ENCODE measurements around the gene NBEAL1. TPM values are rescaled to one million over a fixed set of nuclear protein-coding genes. Genes with fewer than 3 reads are reported as not detected.

The NBEAL1 gene
- total and polyA plus RNA-seq, 7 donors, result 2.3 to 14.7 (median 8.7) TPM

DNA sequence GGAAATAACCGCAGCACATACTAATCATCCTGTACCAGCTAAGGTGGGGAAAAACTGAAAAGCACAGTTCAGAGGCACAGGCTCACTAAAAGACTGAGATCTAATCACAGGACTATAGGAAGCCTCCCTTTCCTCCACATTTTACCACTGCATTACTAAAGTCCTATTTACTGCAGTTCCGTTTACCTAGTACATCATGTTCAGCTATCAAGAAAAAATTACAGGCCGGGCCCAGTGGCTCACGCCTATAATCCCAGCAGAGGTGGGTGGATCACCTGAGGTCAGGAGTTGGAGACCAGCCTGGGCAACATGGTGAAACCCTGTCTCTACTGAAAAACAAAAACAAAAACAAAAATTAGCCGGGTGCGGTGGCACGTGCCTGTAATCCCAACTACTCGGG is 11.0 kb upstream of the NBEAL1 start:
- H3K4me1 ChIP-seq, result no peaks in the 10 kb centered on the region
- no peak for ATAC-seq
- H3K9me3 ChIP-seq, result no peaks in the 10 kb centered on the region
- no peaks in the 10 kb centered on the region for H3K27me3 ChIP-seq (ENCODE audit: insufficient read depth in 3 of 3, low read length in 2 of 3)
- H3K27ac ChIP-seq, result no peak overlapping the region
- DNase-seq, result no peak
- H3K36me3 ChIP-seq (ENCODE audit: insufficient read depth in 1 of 2, low read depth in 1 of 2), result no peaks in the 10 kb centered on the region
- intact Hi-C loops (cut with DNase I), result no loop called here
- WGBS, 3 donors, result 91 to 95% (median 92%) methylated on average over 8 of the region's 8 CpGs
- TF ChIP-seq, protein P1, sequence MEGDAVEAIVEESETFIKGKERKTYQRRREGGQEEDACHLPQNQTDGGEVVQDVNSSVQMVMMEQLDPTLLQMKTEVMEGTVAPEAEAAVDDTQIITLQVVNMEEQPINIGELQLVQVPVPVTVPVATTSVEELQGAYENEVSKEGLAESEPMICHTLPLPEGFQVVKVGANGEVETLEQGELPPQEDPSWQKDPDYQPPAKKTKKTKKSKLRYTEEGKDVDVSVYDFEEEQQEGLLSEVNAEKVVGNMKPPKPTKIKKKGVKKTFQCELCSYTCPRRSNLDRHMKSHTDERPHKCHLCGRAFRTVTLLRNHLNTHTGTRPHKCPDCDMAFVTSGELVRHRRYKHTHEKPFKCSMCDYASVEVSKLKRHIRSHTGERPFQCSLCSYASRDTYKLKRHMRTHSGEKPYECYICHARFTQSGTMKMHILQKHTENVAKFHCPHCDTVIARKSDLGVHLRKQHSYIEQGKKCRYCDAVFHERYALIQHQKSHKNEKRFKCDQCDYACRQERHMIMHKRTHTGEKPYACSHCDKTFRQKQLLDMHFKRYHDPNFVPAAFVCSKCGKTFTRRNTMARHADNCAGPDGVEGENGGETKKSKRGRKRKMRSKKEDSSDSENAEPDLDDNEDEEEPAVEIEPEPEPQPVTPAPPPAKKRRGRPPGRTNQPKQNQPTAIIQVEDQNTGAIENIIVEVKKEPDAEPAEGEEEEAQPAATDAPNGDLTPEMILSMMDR (IDR thresholded peaks at IDR 0.05), result no peak
- H3K4me3 ChIP-seq, result no peak overlapping the region

DNA sequence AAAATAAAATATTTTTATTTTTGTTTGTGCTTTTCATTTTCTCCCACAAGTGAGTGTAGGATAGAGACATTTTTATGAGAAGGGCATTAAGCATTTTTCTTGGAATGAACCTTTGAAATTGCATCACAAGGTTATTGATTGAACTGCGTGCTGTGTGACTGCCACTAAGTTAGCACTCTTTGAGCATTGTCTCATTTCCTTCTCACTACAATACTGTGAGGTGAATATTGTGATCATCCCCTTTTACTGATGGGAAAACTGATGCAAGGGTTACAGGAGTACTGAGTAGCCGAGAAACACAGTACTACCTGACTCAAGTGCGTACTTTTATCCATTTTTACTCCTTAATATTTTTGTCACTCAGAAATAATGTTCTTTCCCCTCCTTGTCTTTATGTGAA is 2.0 kb downstream of the NBEAL1 start:
- TF ChIP-seq, protein P1 (IDR thresholded peaks at IDR 0.05), result no peak
- H3K27ac ChIP-seq, result no peak overlapping the region
- 58 to 64% (median 63%) methylated on average over 3 of the region's 3 CpGs for WGBS, 3 donors
- no peak for DNase-seq
- no peaks in the 10 kb centered on the region for H3K9me3 ChIP-seq
- H3K36me3 ChIP-seq (ENCODE audit: insufficient read depth in 1 of 2, low read depth in 1 of 2), result no peaks in the 10 kb centered on the region
- no peaks in the 10 kb centered on the region for H3K27me3 ChIP-seq (ENCODE audit: insufficient read depth in 3 of 3, low read length in 2 of 3)
- H3K4me1 ChIP-seq, result peaks cover 36% of the 10 kb centered on the region
- peak overlapping the region; percentile 91 for H3K4me3 ChIP-seq
- intact Hi-C loops (cut with DNase I), result no loop called here
- no peak for ATAC-seq

DNA sequence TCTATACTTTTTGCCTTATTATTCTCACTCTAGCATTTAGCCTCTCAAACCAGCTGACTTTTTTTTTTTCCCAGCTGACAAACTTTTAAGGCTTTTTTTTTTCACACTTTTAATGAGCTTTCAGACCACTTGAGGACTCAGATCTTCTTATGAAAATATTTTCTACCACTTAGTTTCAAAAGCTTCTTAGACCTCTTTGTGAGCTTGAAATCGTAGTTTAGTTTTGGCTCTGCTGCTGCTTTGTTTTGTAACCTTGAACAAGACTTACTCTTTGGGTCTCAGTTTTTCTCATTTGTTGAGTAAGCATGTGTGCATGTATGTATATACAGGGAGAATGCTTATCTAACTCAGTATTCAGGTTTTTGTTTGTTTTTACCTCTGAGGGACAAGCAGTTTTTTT is 3.5 kb downstream of the NBEAL1 start:
- H3K9me3 ChIP-seq, result no peaks in the 10 kb centered on the region
- ATAC-seq, result no peak
- H3K27ac ChIP-seq, result no peak overlapping the region
- peak overlapping the region; percentile 91 for H3K4me3 ChIP-seq
- no peak for DNase-seq
- TF ChIP-seq, protein P1 (IDR thresholded peaks at IDR 0.05), result no peak
- H3K4me1 ChIP-seq, result peaks cover 46% of the 10 kb centered on the region
- WGBS, 3 donors, result 7 to 9% (median 8%) methylated on average over 1 of the region's 1 CpG
- no peaks in the 10 kb centered on the region for H3K27me3 ChIP-seq (ENCODE audit: insufficient read depth in 3 of 3, low read length in 2 of 3)
- H3K36me3 ChIP-seq (ENCODE audit: insufficient read depth in 1 of 2, low read depth in 1 of 2), result no peaks in the 10 kb centered on the region
- intact Hi-C loops (cut with DNase I), result no loop called here

DNA sequence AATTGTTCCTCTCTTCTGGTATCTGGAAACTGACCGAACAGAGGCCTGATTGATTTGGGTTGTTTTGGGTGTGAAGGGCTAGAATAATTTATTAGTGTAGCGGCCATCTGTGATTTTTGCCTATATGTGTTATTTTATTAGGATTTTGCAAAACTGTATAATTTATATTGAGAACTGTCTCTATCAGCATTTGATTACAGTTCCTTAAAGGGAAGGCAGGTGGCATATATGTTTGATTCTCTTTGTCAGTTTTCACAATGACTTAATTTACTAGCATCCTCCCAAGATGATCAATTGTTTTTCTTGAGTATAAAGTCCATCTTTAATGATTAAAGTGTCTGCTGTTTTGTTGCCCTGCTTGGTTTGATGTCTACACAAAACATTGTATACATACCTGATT is 4.5 kb downstream of the NBEAL1 start:
- intact Hi-C loops (cut with DNase I), result no loop called here
- Histone ChIP-seq H3K4me1 (peaks cover 48% of the 10 kb centered on the region), H3K27me3 (ENCODE audit: insufficient read depth in 3 of 3, low read length in 2 of 3) (no peaks in the 10 kb centered on the region), H3K27ac (no peak overlapping the region), H3K4me3 (peak overlapping the region; percentile 91), H3K36me3 (ENCODE audit: insufficient read depth in 1 of 2, low read depth in 1 of 2) (no peaks in the 10 kb centered on the region), H3K9me3 (no peaks in the 10 kb centered on the region)
- WGBS, 3 donors, result 74 to 77% (median 76%) methylated on average over 2 of the region's 2 CpGs
- TF ChIP-seq, protein P1 (IDR thresholded peaks at IDR 0.05), result no peak
- ATAC-seq (no peak), DNase-seq (no peak)

DNA sequence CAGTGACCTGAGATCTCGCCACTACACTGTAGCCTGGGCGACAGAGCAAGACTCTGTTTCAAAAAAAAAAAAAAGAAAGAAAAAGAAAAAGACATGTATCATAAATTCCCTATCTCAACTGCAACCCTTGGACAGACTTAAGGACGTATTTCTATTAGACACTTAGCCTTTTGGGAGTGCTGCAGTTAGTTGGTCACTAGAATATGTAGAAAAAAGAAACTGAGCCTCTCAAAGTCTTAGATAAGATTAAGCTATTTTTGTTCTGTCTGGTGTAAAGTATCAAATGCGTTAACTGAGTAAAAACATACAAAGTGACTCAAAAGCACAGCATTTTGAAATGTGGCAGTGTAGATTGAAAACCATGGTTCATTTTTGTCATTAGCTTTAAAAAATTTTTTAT is 7.3 kb downstream of the NBEAL1 start:
- no peak for ATAC-seq
- H3K4me3 ChIP-seq, result no peak overlapping the region

More for the DNA sequence above, 7.3 kb downstream of the NBEAL1 start:
- WGBS, 3 donors, result 77 to 85% (median 80%) methylated on average over 4 of the region's 4 CpGs
- peak overlapping the region; percentile 8 for H3K27ac ChIP-seq
- TF ChIP-seq, protein P1 (IDR thresholded peaks at IDR 0.05), result no peak
- DNase-seq, result no peak
- peaks cover 35% of the 10 kb centered on the region for H3K4me1 ChIP-seq
- no peaks in the 10 kb centered on the region for H3K36me3 ChIP-seq (ENCODE audit: insufficient read depth in 1 of 2, low read depth in 1 of 2)
- intact Hi-C loops (cut with DNase I), result no loop called here
- H3K27me3 ChIP-seq (ENCODE audit: insufficient read depth in 3 of 3, low read length in 2 of 3), result no peaks in the 10 kb centered on the region
- H3K9me3 ChIP-seq, result no peaks in the 10 kb centered on the region

All from psoas muscle (tissue), 8 donors.